WTC11 (cell line): ENCODE results near the gene AFF2. TPM values are rescaled to one million over a fixed set of nuclear protein-coding genes. Genes with fewer than 3 reads are reported as not detected.

Experiments used
- ATAC-seq: fragments of 200-7000 bp; cut with Tn5 transposase; 2 replicates; pipeline ENCODE4 v1.10.0; 2021; ENCODE audit warnings: mild to moderate bottlenecking, moderate library complexity
- CTCF ChIA-PET: fragments of 300-600 bp; sonication (Branson Sonifier 250); formaldehyde crosslinking; loops from one replicate; lab custom pipeline; 2021; ENCODE audit warnings: antibody characterized with exemption; lab: Charles Lee
- POLR2A ChIA-PET: fragments of 350-600 bp; sonication (Branson Sonifier 250); formaldehyde crosslinking; loops from one replicate; lab custom pipeline; 2021; ENCODE audit warnings: antibody characterized with exemption; lab: Charles Lee
- DNase-seq: peaks from one replicate; pipeline ENCODE4 v3.0.0; 2021; ENCODE audit warnings: low spot score
- H3K27ac Mint-ChIP-seq: 2 replicates; pipeline ENCODE4 v1.8.0; 2021; ENCODE audit warnings: mixed read lengths
- H3K27me3 Mint-ChIP-seq: 2 replicates; pipeline ENCODE4 v1.8.0; 2021; ENCODE audit warnings: low read depth, mild to moderate bottlenecking, moderate library complexity, mixed read lengths
- H3K36me3 Mint-ChIP-seq: 2 replicates; pipeline ENCODE4 v1.8.0; 2021; ENCODE audit warnings: mixed read lengths
- H3K4me1 Mint-ChIP-seq: 2 replicates; pipeline ENCODE4 v1.8.0; 2022; ENCODE audit warnings: mixed read lengths
- H3K4me3 Mint-ChIP-seq: 2 replicates; pipeline ENCODE4 v1.8.0; 2021; ENCODE audit warnings: mild to moderate bottlenecking, moderate library complexity, mixed read lengths
- H3K9me3 Mint-ChIP-seq: 2 replicates; pipeline ENCODE4 v1.8.0; 2021; ENCODE audit warnings: mixed read lengths
- CREB1 ChIP-seq: sonication (generic); formaldehyde crosslinking; IDR thresholded peaks from 2 replicates; pipeline ENCODE4 v1.8.0; 2023; ENCODE audit warnings: mild to moderate bottlenecking, missing genetic modification reagents
- EMX1 ChIP-seq: fragments of 250-450 bp; sonication (Bioruptor Pico); IDR thresholded peaks from 2 replicates; pipeline ENCODE4 v1.8.0; 2021; ENCODE audit warnings: mild to moderate bottlenecking
- ERG ChIP-seq: fragments of 250-450 bp; sonication (Bioruptor Pico); IDR thresholded peaks from 2 replicates; pipeline ENCODE4 v1.8.0; 2021; ENCODE audit warnings: mild to moderate bottlenecking
- HMGA2 ChIP-seq: fragments of 250-450 bp; sonication (Bioruptor Pico); IDR thresholded peaks from 2 replicates; pipeline ENCODE4 v1.4.0; 2021; ENCODE audit warnings: mild to moderate bottlenecking, moderate library complexity
- HMGXB4 ChIP-seq: sonication (generic); formaldehyde crosslinking; IDR thresholded peaks from 2 replicates; pipeline ENCODE4 v1.8.1; 2023; ENCODE audit warnings: mild to moderate bottlenecking, moderate library complexity, missing genetic modification reagents
- JUN ChIP-seq: sonication (generic); formaldehyde crosslinking; IDR thresholded peaks from 2 replicates; pipeline ENCODE4 v1.8.0; 2023; ENCODE audit warnings: mild to moderate bottlenecking, missing genetic modification reagents
- NR3C1 ChIP-seq: sonication (generic); formaldehyde crosslinking; conservative IDR thresholded peaks from 2 replicates; pipeline ENCODE4 v1.8.1; 2023; ENCODE audit warnings: low read depth, mild to moderate bottlenecking, missing genetic modification reagents
- PREB ChIP-seq: sonication (generic); formaldehyde crosslinking; IDR thresholded peaks from 2 replicates; pipeline ENCODE4 v1.8.1; 2022; ENCODE audit warnings: mild to moderate bottlenecking, missing genetic modification reagents, moderate library complexity, borderline replicate concordance
- SP1 ChIP-seq: sonication (generic); formaldehyde crosslinking; conservative IDR thresholded peaks from 2 replicates; pipeline ENCODE4 v1.8.1; 2022; ENCODE audit warnings: missing genetic modification reagents
- STAT6 ChIP-seq: sonication (generic); formaldehyde crosslinking; conservative IDR thresholded peaks from 2 replicates; pipeline ENCODE4 v1.8.1; 2023; ENCODE audit warnings: mild to moderate bottlenecking, low read depth, missing genetic modification reagents, moderate library complexity
- ZNF425 ChIP-seq: fragments of 250-450 bp; sonication (Bioruptor Pico); conservative IDR thresholded peaks from 2 replicates; pipeline ENCODE4 v1.9.0; 2021; ENCODE audit warnings: mild to moderate bottlenecking
- ZNF532 ChIP-seq: fragments of 250-450 bp; sonication (Bioruptor Pico); IDR thresholded peaks from 2 replicates; pipeline ENCODE4 v1.9.0; 2021; ENCODE audit warnings: mild to moderate bottlenecking, borderline replicate concordance
- ZNF671 ChIP-seq: fragments of 250-450 bp; sonication (Bioruptor Pico); IDR thresholded peaks from 2 replicates; pipeline ENCODE4 v1.8.0; 2021; ENCODE audit warnings: mild to moderate bottlenecking
- total RNA-seq: library from RNA; stranded (reverse); gene quantifications from 3 replicates; pipeline ENCODE4 v1.2.3, GENCODE V29; 2021

The AFF2 gene
- total RNA-seq, 1 experiment from 2014 or later: 7.6 TPM

GRCh38 chrX:148629434-148629833 lies 129.0 kb downstream of the AFF2 start:
- DNase-seq (no peak), ATAC-seq (no peak)
- Mint-ChIP-seq H3K9me3 (no peaks in the 10 kb centered on the region), H3K4me3 (no peak overlapping the region), H3K4me1 (peaks cover 5% of the 10 kb centered on the region), H3K27ac (no peak overlapping the region), H3K36me3 (no peaks in the 10 kb centered on the region), H3K27me3 (no peaks in the 10 kb centered on the region)
- TF ChIP-seq STAT6 (CRISPR knock-in tag) (no peak), SP1 (CRISPR knock-in tag) (no peak), ZNF671 (CRISPR knock-in tag) (no peak), NR3C1 (CRISPR knock-in tag) (no peak), ZNF425 (CRISPR knock-in tag) (no peak), JUN (no peak), HMGXB4 (CRISPR knock-in tag) (no peak), EMX1 (CRISPR knock-in tag) (no peak), HMGA2 (CRISPR knock-in tag) (no peak), CREB1 (CRISPR knock-in tag) (no peak), ERG (CRISPR knock-in tag) (no peak), ZNF532 (CRISPR knock-in tag) (no peak), PREB (no peak)
- CTCF ChIA-PET: no interaction called here
- POLR2A ChIA-PET: no interaction called here
